ENCODE results near the gene FOXA2. TPM values are rescaled to one million over a fixed set of nuclear protein-coding genes. Genes with fewer than 3 reads are reported as not detected.

FOXA2 gene
- total and polyA plus RNA-seq, 2 of the 13 experiments (the other 11 are each of a cell fraction or from before 2014, with no cell fraction given): 8.8 to 12.2 TPM

DNA sequence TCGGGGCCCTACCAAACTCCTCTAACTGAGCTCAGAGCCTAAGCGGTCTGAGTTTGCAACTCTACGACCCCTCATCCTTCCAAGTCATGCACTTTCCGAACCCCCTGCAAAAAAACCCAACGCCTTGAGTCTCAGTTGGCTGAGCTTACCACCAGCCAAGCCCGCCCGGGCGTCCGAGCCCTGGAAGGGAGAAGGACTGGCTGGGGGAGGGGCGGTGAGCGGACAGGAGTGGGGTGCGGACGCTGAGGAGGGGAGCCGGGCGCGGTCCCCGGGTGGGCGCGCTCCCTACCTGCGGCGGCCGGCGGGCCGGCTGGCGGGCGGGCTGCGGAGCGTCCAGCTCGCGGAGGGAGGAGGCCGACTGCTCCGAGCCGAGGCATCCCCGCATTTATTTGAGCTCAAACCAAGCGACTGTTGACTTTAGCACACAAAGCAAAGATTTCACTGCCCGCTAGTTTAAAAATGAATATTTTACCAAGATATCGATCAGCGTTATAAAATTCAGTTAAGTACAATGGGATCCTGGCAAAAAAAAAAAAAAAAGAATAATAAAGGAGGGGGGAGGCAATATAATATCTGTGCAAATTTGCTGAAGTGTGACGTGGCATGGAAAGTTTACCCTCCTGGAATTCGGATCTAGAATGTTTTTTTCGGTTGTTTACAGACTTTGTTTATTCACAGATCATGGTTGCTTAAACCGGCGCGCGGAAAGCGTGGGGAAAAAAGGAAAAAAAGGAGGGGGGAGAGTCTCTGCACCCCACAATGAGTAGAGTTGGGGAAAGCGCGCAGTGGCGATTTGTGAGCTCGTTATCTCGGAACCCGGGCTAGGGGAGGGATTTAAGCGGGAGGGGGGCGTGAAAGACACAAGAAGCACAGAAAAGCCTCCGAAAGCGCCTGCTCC is 5.9 kb downstream of the FOXA2 start (continued):
- TF ChIP-seq, protein P1, sequence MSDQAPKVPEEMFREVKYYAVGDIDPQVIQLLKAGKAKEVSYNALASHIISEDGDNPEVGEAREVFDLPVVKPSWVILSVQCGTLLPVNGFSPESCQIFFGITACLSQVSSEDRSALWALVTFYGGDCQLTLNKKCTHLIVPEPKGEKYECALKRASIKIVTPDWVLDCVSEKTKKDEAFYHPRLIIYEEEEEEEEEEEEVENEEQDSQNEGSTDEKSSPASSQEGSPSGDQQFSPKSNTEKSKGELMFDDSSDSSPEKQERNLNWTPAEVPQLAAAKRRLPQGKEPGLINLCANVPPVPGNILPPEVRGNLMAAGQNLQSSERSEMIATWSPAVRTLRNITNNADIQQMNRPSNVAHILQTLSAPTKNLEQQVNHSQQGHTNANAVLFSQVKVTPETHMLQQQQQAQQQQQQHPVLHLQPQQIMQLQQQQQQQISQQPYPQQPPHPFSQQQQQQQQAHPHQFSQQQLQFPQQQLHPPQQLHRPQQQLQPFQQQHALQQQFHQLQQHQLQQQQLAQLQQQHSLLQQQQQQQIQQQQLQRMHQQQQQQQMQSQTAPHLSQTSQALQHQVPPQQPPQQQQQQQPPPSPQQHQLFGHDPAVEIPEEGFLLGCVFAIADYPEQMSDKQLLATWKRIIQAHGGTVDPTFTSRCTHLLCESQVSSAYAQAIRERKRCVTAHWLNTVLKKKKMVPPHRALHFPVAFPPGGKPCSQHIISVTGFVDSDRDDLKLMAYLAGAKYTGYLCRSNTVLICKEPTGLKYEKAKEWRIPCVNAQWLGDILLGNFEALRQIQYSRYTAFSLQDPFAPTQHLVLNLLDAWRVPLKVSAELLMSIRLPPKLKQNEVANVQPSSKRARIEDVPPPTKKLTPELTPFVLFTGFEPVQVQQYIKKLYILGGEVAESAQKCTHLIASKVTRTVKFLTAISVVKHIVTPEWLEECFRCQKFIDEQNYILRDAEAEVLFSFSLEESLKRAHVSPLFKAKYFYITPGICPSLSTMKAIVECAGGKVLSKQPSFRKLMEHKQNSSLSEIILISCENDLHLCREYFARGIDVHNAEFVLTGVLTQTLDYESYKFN (CRISPR knock-in tag; conservative IDR thresholded peaks at IDR 0.05): peak; percentile 70
- TF ChIP-seq, protein P2, sequence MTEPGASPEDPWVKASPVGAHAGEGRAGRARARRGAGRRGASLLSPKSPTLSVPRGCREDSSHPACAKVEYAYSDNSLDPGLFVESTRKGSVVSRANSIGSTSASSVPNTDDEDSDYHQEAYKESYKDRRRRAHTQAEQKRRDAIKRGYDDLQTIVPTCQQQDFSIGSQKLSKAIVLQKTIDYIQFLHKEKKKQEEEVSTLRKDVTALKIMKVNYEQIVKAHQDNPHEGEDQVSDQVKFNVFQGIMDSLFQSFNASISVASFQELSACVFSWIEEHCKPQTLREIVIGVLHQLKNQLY (CRISPR knock-in tag; IDR thresholded peaks at IDR 0.05): no peak
- TF ChIP-seq XBP1 (CRISPR knock-in tag; IDR thresholded peaks at IDR 0.05) (0 out of 2 replicates have a peak, but pooled peaks have one; percentile 18), ZNF766 (CRISPR knock-in tag; IDR thresholded peaks at IDR 0.05; ENCODE audit: borderline replicate concordance) (0 out of 2 replicates have a peak, but pooled peaks have one; percentile 34), BRCA1 (CRISPR knock-in tag; IDR thresholded peaks at IDR 0.05) (0 out of 2 replicates have a peak, but pooled peaks have one; percentile 52), CENPT (CRISPR knock-in tag; IDR thresholded peaks at IDR 0.05; ENCODE audit: low read depth) (0 out of 2 replicates have a peak, but pooled peaks have one; percentile 23), CBX5 (CRISPR knock-in tag; IDR thresholded peaks at IDR 0.05; ENCODE audit: borderline replicate concordance) (no peak), HOXA3 (CRISPR knock-in tag; IDR thresholded peaks at IDR 0.05) (peak; percentile 42), RBAK (CRISPR knock-in tag; IDR thresholded peaks at IDR 0.05) (0 out of 2 replicates have a peak, but pooled peaks have one; percentile 31), NONO (IDR thresholded peaks at IDR 0.05) (no peak), NONO (CRISPR knock-in tag; conservative IDR thresholded peaks at IDR 0.05) (peak; percentile 52), IRX3 (CRISPR knock-in tag; IDR thresholded peaks at IDR 0.05; ENCODE audit: borderline replicate concordance, low read depth) (peak; percentile 70; the same call in 1 of the 2 replicates), SALL1 (CRISPR knock-in tag; IDR thresholded peaks at IDR 0.05) (peak; percentile 90), ZNF546 (CRISPR knock-in tag; conservative IDR thresholded peaks at IDR 0.05) (0 out of 2 replicates have a peak, but pooled peaks have one; percentile 2), ZNF543 (CRISPR knock-in tag; IDR thresholded peaks at IDR 0.05) (0 out of 2 replicates have a peak, but pooled peaks have one; percentile 68), DPF2 (CRISPR knock-in tag; IDR thresholded peaks at IDR 0.05; ENCODE audit: borderline replicate concordance, low read depth) (no peak), ZFP82 (CRISPR knock-in tag; IDR thresholded peaks at IDR 0.05; ENCODE audit: borderline replicate concordance) (peak; percentile 67; the same call in 1 of the 2 replicates)
- TF ChIP-seq, protein P3, sequence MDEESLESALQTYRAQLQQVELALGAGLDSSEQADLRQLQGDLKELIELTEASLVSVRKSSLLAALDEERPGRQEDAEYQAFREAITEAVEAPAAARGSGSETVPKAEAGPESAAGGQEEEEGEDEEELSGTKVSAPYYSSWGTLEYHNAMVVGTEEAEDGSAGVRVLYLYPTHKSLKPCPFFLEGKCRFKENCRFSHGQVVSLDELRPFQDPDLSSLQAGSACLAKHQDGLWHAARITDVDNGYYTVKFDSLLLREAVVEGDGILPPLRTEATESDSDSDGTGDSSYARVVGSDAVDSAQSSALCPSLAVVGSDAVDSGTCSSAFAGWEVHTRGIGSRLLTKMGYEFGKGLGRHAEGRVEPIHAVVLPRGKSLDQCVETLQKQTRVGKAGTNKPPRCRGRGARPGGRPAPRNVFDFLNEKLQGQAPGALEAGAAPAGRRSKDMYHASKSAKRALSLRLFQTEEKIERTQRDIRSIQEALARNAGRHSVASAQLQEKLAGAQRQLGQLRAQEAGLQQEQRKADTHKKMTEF (CRISPR knock-in tag; IDR thresholded peaks at IDR 0.05): peak; percentile 56; the same call in 1 of the 2 replicates
